CD4-positive, alpha-beta T cell (primary cell): Measurements from ENCODE around the gene ARAP3. TPM values are rescaled to one million over a fixed set of nuclear protein-coding genes. Genes with fewer than 3 reads are reported as not detected.

Experiments used
- ATAC-seq: fragments of 200-7000 bp; cut with Tn5 transposase; one replicate; pipeline ENCODE4 v1.10.0; 2022; ENCODE audit warnings: mild to moderate bottlenecking; ENCODE audit not compliant: poor library complexity
- CTCF ChIA-PET: fragments of 350-600 bp; sonication (Branson Sonifier 250); formaldehyde crosslinking; loops from one replicate; lab custom pipeline; 2021; ENCODE audit warnings: antibody characterized with exemption, inconsistent platforms; lab: Charles Lee
- POLR2A ChIA-PET: fragments of 350-600 bp; sonication (Branson Sonifier 250); formaldehyde crosslinking; loops from one replicate; lab custom pipeline; 2021; ENCODE audit warnings: antibody characterized with exemption, inconsistent platforms; lab: Charles Lee
- DNase-seq, 14 experiments: peaks; one replicate each; pipeline ENCODE4 v3.0.0-alpha.2; 2013 to 2020; ENCODE audit warnings: mixed read lengths in 2 of 14
- H3K27ac ChIP-seq, 2 donors: one replicate each; pipeline versions ENCODE4 v1.5.1 to v1.7.0; 2013; ENCODE audit warnings: low read length in 2 of 2, low read depth in 1 of 2, mild to moderate bottlenecking in 1 of 2
- H3K27me3 ChIP-seq, 2 experiments: 1 replicate in 1 of 2; 2 replicates in 1 of 2; pipeline versions ENCODE4 v1.6.1 to v1.7.0; 2013; ENCODE audit warnings: low read length in 2 of 2, control low read depth in 1 of 2, mild to moderate bottlenecking in 1 of 2, moderate library complexity in 1 of 2; ENCODE audit not compliant: insufficient read depth in 2 of 2, control insufficient read depth in 1 of 2
- H3K36me3 ChIP-seq: one replicate; pipeline ENCODE4 v1.6.1; 2013; ENCODE audit warnings: low read length, control low read depth; ENCODE audit not compliant: insufficient read depth
- H3K4me1 ChIP-seq: one replicate; pipeline ENCODE4 v1.6.1; 2013; ENCODE audit warnings: low read length, control low read depth; ENCODE audit not compliant: insufficient read depth
- H3K4me3 ChIP-seq: one replicate; pipeline ENCODE4 v1.5.1; 2013; ENCODE audit warnings: mild to moderate bottlenecking, low read length, moderate library complexity
- H3K9me3 ChIP-seq, 2 experiments: 1 replicate in 1 of 2; 2 replicates in 1 of 2; pipeline versions ENCODE4 v1.6.1 to v1.7.0; 2013; ENCODE audit warnings: low read length in 2 of 2, mild to moderate bottlenecking in 2 of 2, control low read depth in 1 of 2, moderate library complexity in 1 of 2; ENCODE audit not compliant: control insufficient read depth in 1 of 2, insufficient read depth in 1 of 2
- H3K27ac Mint-ChIP-seq: one replicate; pipeline ENCODE4 v1.8.0; 2020; ENCODE audit warnings: mixed read lengths
- H3K27me3 Mint-ChIP-seq: one replicate; pipeline ENCODE4 v1.8.0; 2021; ENCODE audit warnings: mixed read lengths
- H3K36me3 Mint-ChIP-seq: one replicate; pipeline ENCODE4 v1.8.0; 2021; ENCODE audit warnings: low read depth, mixed read lengths
- H3K4me1 Mint-ChIP-seq: one replicate; pipeline ENCODE4 v1.8.0; 2021; ENCODE audit warnings: low read depth, mixed read lengths
- H3K4me3 Mint-ChIP-seq: one replicate; pipeline ENCODE4 v1.8.0; 2020; ENCODE audit warnings: mild to moderate bottlenecking, mixed read lengths
- H3K9me3 Mint-ChIP-seq: one replicate; pipeline ENCODE4 v1.8.0; 2020; ENCODE audit warnings: mixed read lengths
- intact Hi-C, 2 experiments: fragments of 100-400 bp; cut with DNase I in 1 of 2; cut with micrococcal nuclease in 1 of 2; formaldehyde crosslinking; loops; one replicate each; pipeline versions ENCODE4 v1.15.1 to v1.9.0; 2023 to 2025; cut with DNase I, micrococcal nuclease
- total RNA-seq, 174 experiments: library from RNA in 2 of 174; stranded (reverse) in 2 of 174; gene quantifications; one replicate each; pipeline ENCODE4 v1.2.3 and lab custom pipeline; 2021 to 2026
- TF ChIP-seq, protein P1 (sequence below): fragments of 200-600 bp; IDR thresholded peaks from one replicate; pipeline ENCODE4 v1.8.0; 2022; ENCODE audit warnings: antibody characterized with exemption, mild to moderate bottlenecking

ARAP3 gene
- total RNA-seq, 2 experiments from 2014 or later = 0.30 to 0.31 TPM

DNA sequence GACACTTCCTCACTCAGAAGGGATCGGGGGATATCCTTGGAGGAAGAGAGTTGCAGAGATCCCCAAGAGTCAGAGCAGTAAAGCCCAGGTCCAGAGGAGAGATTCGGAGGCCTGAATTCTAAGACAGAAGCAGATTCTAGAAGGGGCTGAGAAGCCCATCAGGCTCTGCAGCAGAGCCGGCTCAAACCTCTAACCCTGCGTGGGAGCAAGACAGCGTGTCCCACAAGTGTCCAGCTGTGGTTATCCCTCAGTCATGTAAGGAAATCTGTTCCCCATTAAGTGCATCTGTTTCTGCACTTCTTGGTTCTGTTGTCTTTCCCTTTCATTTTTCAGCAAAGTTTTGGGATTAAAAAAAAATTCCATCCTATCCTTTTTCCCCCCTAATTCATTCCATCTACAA lies 58.4 kb downstream of the ARAP3 start:
- intact Hi-C loops = no loop called here
- ATAC-seq (no peak), DNase-seq (no peak)
- POLR2A ChIA-PET = interaction anchor here (0.8 to 2.2 kb wide), 4 partner anchors 10 to 31 kb away, joined by 4 to 8 read pairs (median 6); partner anchors contain the start of genes HDAC3 and RELL2
- no peak overlapping the region for H3K27ac ChIP-seq
- H3K4me3 Mint-ChIP-seq = no peak overlapping the region
- CTCF ChIA-PET = interaction anchor here (1.2 to 3.0 kb wide), 3 partner anchors 10 to 32 kb away, joined by 3 to 16 read pairs (median 13); no protein-coding TSS in a partner anchor
- H3K36me3 Mint-ChIP-seq = peaks cover 85% of the 10 kb centered on the region
- no peaks in the 10 kb centered on the region for H3K9me3 Mint-ChIP-seq
- no peaks in the 10 kb centered on the region for H3K27me3 Mint-ChIP-seq
- H3K27ac Mint-ChIP-seq = peak overlapping the region; percentile 52
- peaks cover 16% of the 10 kb centered on the region for H3K4me1 ChIP-seq
- H3K36me3 ChIP-seq = peaks cover 77% of the 10 kb centered on the region
- no peak overlapping the region for H3K4me3 ChIP-seq
- peaks cover 27% of the 10 kb centered on the region for H3K4me1 Mint-ChIP-seq
- no peaks in the 10 kb centered on the region for H3K27me3 ChIP-seq
- TF ChIP-seq, protein P1, sequence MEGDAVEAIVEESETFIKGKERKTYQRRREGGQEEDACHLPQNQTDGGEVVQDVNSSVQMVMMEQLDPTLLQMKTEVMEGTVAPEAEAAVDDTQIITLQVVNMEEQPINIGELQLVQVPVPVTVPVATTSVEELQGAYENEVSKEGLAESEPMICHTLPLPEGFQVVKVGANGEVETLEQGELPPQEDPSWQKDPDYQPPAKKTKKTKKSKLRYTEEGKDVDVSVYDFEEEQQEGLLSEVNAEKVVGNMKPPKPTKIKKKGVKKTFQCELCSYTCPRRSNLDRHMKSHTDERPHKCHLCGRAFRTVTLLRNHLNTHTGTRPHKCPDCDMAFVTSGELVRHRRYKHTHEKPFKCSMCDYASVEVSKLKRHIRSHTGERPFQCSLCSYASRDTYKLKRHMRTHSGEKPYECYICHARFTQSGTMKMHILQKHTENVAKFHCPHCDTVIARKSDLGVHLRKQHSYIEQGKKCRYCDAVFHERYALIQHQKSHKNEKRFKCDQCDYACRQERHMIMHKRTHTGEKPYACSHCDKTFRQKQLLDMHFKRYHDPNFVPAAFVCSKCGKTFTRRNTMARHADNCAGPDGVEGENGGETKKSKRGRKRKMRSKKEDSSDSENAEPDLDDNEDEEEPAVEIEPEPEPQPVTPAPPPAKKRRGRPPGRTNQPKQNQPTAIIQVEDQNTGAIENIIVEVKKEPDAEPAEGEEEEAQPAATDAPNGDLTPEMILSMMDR = no peak
- H3K9me3 ChIP-seq = no peaks in the 10 kb centered on the region

DNA sequence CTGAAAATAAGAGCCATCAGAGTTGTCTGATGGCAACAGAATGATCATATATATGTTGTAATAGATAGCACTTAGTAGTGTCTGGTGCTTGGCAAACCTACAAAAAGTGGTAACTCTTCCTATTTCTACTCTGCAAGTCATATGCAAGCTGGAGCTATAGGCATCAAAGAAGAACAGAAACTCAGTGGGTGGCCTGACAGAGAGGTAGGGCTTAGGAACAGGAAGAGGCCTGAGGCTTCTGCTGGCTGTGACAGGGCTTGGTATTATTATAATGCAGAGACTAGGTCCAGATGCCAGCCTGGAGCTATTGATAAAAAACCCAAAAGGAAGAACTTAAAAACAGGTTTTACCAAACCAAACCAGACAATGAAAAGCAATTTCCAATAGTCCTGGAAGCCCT lies 58.8 kb downstream of the ARAP3 start:
- CTCF ChIA-PET = interaction anchor here (2.2 kb wide), 1 partner anchor 31 kb away, joined by 13 read pairs; no protein-coding TSS in a partner anchor
- TF ChIP-seq, protein P1 = no peak

DNA sequence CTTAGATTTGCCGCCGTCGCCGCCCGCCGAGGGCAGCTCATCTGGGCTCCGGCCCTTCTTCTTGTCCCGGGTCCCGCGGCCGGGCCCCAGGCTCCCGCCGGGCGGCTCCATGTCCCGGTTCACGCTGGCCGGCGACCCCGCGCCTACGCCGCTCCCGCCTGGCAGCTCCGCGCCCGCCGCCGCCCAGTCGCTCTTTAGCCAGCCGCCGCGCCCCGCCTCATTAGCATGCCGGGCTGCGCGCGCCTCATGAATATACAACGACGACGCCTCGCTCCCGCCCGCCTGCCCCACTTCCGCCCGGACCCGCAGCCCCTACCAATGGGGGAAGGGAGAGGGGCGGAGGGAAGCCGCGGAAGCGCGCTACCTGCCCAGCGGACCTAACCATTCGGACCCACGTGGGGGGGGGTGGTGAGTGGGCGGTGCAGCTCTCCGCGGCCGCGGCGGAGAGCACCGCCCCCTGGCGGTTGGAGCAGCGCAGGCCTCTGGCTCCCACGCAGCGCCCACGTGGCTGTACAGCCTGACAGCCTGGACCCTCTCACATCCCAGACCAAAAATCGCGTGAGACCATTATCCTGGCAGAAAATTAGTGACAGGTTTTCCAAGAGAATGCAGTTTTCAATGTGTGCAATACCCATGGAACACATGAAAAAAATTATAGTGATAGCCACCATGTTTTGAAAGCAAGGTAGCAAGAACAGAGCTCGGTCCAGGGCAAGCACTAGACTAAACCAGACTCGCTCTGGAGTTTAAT lies 63.1 kb downstream of the ARAP3 start, which contains the start of gene DIAPH1:
TSS of gene DIAPH1 (minus strand) at position 197 of the 751 bp plus-strand sequence. CDS start at position 111, 86 bp downstream.
- H3K4me1 Mint-ChIP-seq = peaks cover 66% of the 10 kb centered on the region
- peak; percentile 90 for ATAC-seq
- Histone ChIP-seq H3K4me3 (peak within 1 kb of the TSS; percentile 96), H3K27me3 (no peaks in the 10 kb centered on the region), H3K4me1 (peaks cover 25% of the 10 kb centered on the region), H3K36me3 (peaks cover 38% of the 10 kb centered on the region), H3K27ac (peak within 1 kb of the TSS; percentile 91 to 94), H3K9me3 (no peaks in the 10 kb centered on the region)
- H3K36me3 Mint-ChIP-seq = peaks cover 67% of the 10 kb centered on the region
- peak; percentile 95 to 99 (median 98) for DNase-seq
- POLR2A ChIA-PET = interaction anchor here (0.7 to 8.2 kb wide), 11 partner anchors 12 to 299 kb away, joined by 3 to 191 read pairs (median 5); partner anchors contain the start of genes FCHSD1, HDAC3, RELL2 and TAF7
- TF ChIP-seq, protein P1 = peak; percentile 86
- H3K27ac Mint-ChIP-seq = peak within 1 kb of the TSS; percentile 92
- H3K27me3 Mint-ChIP-seq = no peaks in the 10 kb centered on the region
- no peaks in the 10 kb centered on the region for H3K9me3 Mint-ChIP-seq
- H3K4me3 Mint-ChIP-seq = peak within 1 kb of the TSS; percentile 98
- intact Hi-C loops = loop anchor here (1.0 to 2.0 kb wide), 5 partner anchors 14 to 27 kb away; partner anchors contain the start of genes HDAC3 (in 2 of the 2) and RELL2 (in 2 of the 2)
- CTCF ChIA-PET = interaction anchor here (0.8 to 5.5 kb wide), 23 partner anchors 9 to 1475 kb away, joined by 3 to 281 read pairs (median 6); partner anchors contain the start of genes FCHSD1, HDAC3, PCDHGA10 and PCDHGB4

More for the DNA sequence above, 58.8 kb downstream of the ARAP3 start:
- DNase-seq = peak in 2 of 14 experiments; percentile 44 to 45
- Mint-ChIP-seq H3K4me1 (peaks cover 29% of the 10 kb centered on the region), H3K9me3 (no peaks in the 10 kb centered on the region), H3K27me3 (no peaks in the 10 kb centered on the region), H3K4me3 (no peak overlapping the region), H3K27ac (peak overlapping the region; percentile 52), H3K36me3 (peaks cover 84% of the 10 kb centered on the region)
- POLR2A ChIA-PET = interaction anchor here (0.8 to 1.5 kb wide), 2 partner anchors 13 to 31 kb away, joined by 5 to 6 read pairs; no protein-coding TSS in a partner anchor
- intact Hi-C loops = no loop called here
- Histone ChIP-seq H3K4me3 (no peak overlapping the region), H3K4me1 (peaks cover 16% of the 10 kb centered on the region), H3K9me3 (no peaks in the 10 kb centered on the region), H3K27me3 (no peaks in the 10 kb centered on the region), H3K36me3 (peaks cover 72% of the 10 kb centered on the region), H3K27ac (no peak overlapping the region)
- no peak for ATAC-seq
